HEK293T (cell line): ENCODE data around the gene RABAC1.

Experiments used
- CTCF ChIA-PET: fragments of 350-600 bp; formaldehyde crosslinking; extraction: SDS; loops from one replicate; lab custom pipeline; 2021; ENCODE audit warnings: antibody characterized with exemption, inconsistent platforms; lab: Yijun Ruan, JAX
- POLR2A ChIA-PET: fragments of 350-600 bp; formaldehyde crosslinking; extraction: SDS; loops from one replicate; lab custom pipeline; 2020; ENCODE audit warnings: antibody characterized with exemption, inconsistent platforms; lab: Yijun Ruan, JAX
- DNase-seq: peaks from one replicate; pipeline ENCODE4 v3.0.0; 2012; ENCODE audit warnings: mixed read lengths; ENCODE audit errors: extremely low spot score
- ARNT ChIP-seq: fragments of 450-650 bp; IDR thresholded peaks from 2 replicates; pipeline ENCODE4 v1.6.1; 2017; ENCODE audit warnings: mild to moderate bottlenecking
- BHLHE40 ChIP-seq: fragments of 450-650 bp; IDR thresholded peaks from 2 replicates; pipeline ENCODE4 v1.6.1; 2016; ENCODE audit warnings: mild to moderate bottlenecking, moderate library complexity, borderline replicate concordance
- CTBP1 ChIP-seq: fragments of 450-650 bp; IDR thresholded peaks from 2 replicates; pipeline ENCODE4 v1.6.1; 2016; ENCODE audit warnings: borderline replicate concordance
- ELF4 ChIP-seq: fragments of 450-650 bp; IDR thresholded peaks from 2 replicates; pipeline ENCODE4 v1.6.1; 2017; ENCODE audit warnings: antibody characterized with exemption
- FOXA1 ChIP-seq: fragments of 450-650 bp; IDR thresholded peaks from 2 replicates; pipeline ENCODE4 v1.6.1; 2016; ENCODE audit warnings: mild to moderate bottlenecking
- FOXK2 ChIP-seq: fragments of 450-650 bp; IDR thresholded peaks from 2 replicates; pipeline ENCODE4 v1.6.1; 2016; ENCODE audit warnings: mild to moderate bottlenecking
- FOXM1 ChIP-seq: fragments of 450-650 bp; IDR thresholded peaks from 2 replicates; pipeline ENCODE4 v1.6.1; 2017; ENCODE audit warnings: mild to moderate bottlenecking, borderline replicate concordance
- HDGF ChIP-seq: fragments of 450-650 bp; IDR thresholded peaks from 2 replicates; pipeline ENCODE4 v1.6.1; 2017; ENCODE audit warnings: antibody characterized with exemption, borderline replicate concordance
- L3MBTL2 ChIP-seq: fragments of 450-650 bp; conservative IDR thresholded peaks from 2 replicates; pipeline ENCODE4 v1.6.1; 2016; ENCODE audit warnings: mild to moderate bottlenecking
- LEF1 ChIP-seq: fragments of 450-650 bp; IDR thresholded peaks from 2 replicates; pipeline ENCODE4 v1.6.1; 2017; ENCODE audit warnings: mild to moderate bottlenecking, borderline replicate concordance
- NFRKB ChIP-seq: fragments of 450-650 bp; IDR thresholded peaks from 2 replicates; pipeline ENCODE4 v1.6.1; 2016; ENCODE audit warnings: mild to moderate bottlenecking, moderate library complexity
- PKNOX1 ChIP-seq: fragments of 450-650 bp; IDR thresholded peaks from 2 replicates; pipeline ENCODE4 v1.6.1; 2016
- SP1 ChIP-seq: fragments of 450-650 bp; IDR thresholded peaks from 2 replicates; pipeline ENCODE4 v1.6.1; 2017
- SUZ12 ChIP-seq: fragments of 450-650 bp; IDR thresholded peaks from 2 replicates; pipeline ENCODE4 v1.6.1; 2016; ENCODE audit warnings: mild to moderate bottlenecking
- TARDBP ChIP-seq: fragments of 450-650 bp; IDR thresholded peaks from 2 replicates; pipeline ENCODE4 v1.6.1; 2016
- ZNF384 ChIP-seq: fragments of 450-650 bp; IDR thresholded peaks from 2 replicates; pipeline ENCODE4 v1.6.1; 2016

Gene RABAC1

GRCh38 chr19:41981724-41982123 is 22.6 kb upstream of the RABAC1 start:
- TF ChIP-seq SUZ12, result no peak
- TF ChIP-seq FOXA1, result no peak
- no peak for TF ChIP-seq CTBP1
- no peak for TF ChIP-seq PKNOX1
- TF ChIP-seq FOXM1, result no peak
- TF ChIP-seq ZNF384, result no peak
- TF ChIP-seq ARNT, result no peak
- TF ChIP-seq HDGF, result no peak
- no peak for TF ChIP-seq FOXK2
- TF ChIP-seq ELF4, result no peak
- TF ChIP-seq TARDBP, result no peak
- no peak for TF ChIP-seq LEF1
- no peak for DNase-seq
- POLR2A ChIA-PET, result no interaction called here
- CTCF ChIA-PET, result no interaction called here

- no peak for DNase-seq
- TF ChIP-seq PKNOX1 (no peak), ARNT (no peak), FOXA1 (no peak), FOXK2 (no peak), ELF4 (no peak), CTBP1 (no peak), SUZ12 (no peak), ZNF384 (no peak), FOXM1 (no peak), LEF1 (no peak), L3MBTL2 (no peak), BHLHE40 (no peak), TARDBP (no peak), SP1 (no peak), HDGF (no peak), NFRKB (no peak)
- POLR2A ChIA-PET, result interaction anchor here (0.6 kb wide), 1 partner anchor 257 kb away, joined by 3 read pairs; no protein-coding TSS in a partner anchor
- CTCF ChIA-PET, result no interaction called here
These were observed 19.3 kb upstream of the RABAC1 start for GRCh38 chr19:41978470-41978869.

GRCh38 chr19:41977916-41978315 is 18.8 kb upstream of the RABAC1 start:
- TF ChIP-seq BHLHE40, result no peak
- no peak for TF ChIP-seq ELF4
- no peak for TF ChIP-seq SUZ12
- no peak for TF ChIP-seq L3MBTL2
- TF ChIP-seq FOXK2, result no peak
- no peak for TF ChIP-seq PKNOX1
- no peak for TF ChIP-seq TARDBP
- no peak for TF ChIP-seq HDGF
- TF ChIP-seq ARNT, result no peak
- CTCF ChIA-PET, result no interaction called here
- no peak for DNase-seq
- POLR2A ChIA-PET, result no interaction called here

- POLR2A ChIA-PET, result interaction anchor here (1.2 kb wide), 1 partner anchor 15 kb away, joined by 3 read pairs; the partner anchor contains the start of gene RABAC1
- TF ChIP-seq BHLHE40 (no peak), TARDBP (no peak), PKNOX1 (no peak), L3MBTL2 (no peak), NFRKB (no peak), LEF1 (no peak), FOXA1 (no peak), FOXK2 (no peak)
- DNase-seq, result no peak
- CTCF ChIA-PET, result no interaction called here
These were observed 15.5 kb upstream of the RABAC1 start for GRCh38 chr19:41974652-41975051.

- no peak for DNase-seq
- TF ChIP-seq BHLHE40 (no peak), ARNT (no peak), PKNOX1 (no peak), SUZ12 (no peak), FOXK2 (no peak), HDGF (no peak)
- CTCF ChIA-PET, result no interaction called here
- POLR2A ChIA-PET, result no interaction called here
These were observed 12.2 kb upstream of the RABAC1 start for GRCh38 chr19:41971363-41971762.
